Activated T-cell treated with anti-CD3 and anti-CD28 coated beads for 24 hours (primary cell): ENCODE data around the gene SIGLEC9.
A peak's percentile ranks its signal among the peaks of the same experiment; 100 is the strongest.

Source experiments
- DNase-seq: peaks from one replicate; pipeline ENCODE4 v3.0.0-alpha.2; 2020; ENCODE audit warnings: low read depth

The SIGLEC9 gene

DNA sequence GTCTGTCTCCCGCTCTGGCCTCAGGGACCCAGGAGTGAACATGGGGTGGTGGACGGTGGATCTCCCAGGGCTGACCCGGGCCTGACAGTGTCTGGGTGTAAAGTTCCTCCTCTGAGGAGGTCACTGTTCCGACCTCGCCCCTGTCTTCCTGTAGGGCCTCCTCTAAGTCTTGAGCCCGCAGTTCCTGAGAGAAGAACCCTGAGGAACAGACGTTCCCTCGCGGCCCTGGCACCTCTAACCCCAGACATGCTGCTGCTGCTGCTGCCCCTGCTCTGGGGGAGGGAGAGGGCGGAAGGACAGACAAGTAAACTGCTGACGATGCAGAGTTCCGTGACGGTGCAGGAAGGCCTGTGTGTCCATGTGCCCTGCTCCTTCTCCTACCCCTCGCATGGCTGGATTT, at the start of gene SIGLEC9:
SIGLEC9 (plus strand) TSS at position 178 of the 400 bp plus-strand sequence; CDS start at position 247, 69 bp downstream.
- no peak for DNase-seq

DNA sequence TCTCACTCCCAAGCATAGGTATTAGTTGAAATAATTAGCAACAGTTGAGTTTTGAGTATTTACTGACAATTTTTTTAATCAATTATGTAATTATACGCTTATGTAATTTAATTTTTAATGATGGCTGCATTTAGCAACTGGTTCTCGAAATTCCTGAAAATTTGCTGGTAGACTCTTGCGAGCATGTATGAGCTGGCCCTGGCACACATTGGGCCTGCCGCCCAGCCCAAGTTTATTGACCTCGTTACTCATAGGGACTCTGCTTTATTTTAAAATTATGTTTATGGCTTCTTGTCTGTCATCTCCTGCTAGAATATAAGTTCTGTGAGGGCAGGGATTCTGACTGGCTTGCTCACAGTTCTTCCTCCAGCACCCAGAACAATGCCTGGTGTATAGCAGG, 48.7 kb upstream of the SIGLEC9 start:
- no peak for DNase-seq

DNA sequence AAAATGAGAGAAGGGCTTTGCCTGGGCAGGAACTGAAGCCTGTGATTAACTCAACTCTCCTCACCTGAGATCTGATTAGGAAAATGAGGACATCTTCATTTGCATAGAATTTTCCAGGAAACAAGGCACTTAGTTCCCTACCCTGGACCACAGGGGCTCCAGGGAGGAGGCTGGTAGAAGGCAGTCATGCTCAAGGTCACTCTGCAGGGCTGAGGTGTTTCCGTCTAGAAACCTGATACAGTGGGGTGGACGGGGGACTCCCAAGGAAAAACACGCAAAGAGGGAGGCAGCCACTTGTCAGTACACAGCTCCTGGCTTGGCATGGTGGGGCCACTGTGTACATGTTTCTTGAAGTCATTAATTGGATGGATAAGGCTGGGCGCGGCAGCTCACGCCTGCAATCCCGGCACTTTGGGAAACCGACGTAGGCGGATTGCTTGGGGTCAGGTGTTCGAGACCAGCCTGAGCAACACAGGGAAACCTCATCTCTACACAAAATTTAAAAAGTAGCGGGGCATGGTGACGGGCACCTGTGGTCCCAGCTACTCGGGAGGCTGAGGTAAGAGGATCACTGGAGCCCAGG, 48.0 kb upstream of the SIGLEC9 start:
- DNase-seq = no peak

DNA sequence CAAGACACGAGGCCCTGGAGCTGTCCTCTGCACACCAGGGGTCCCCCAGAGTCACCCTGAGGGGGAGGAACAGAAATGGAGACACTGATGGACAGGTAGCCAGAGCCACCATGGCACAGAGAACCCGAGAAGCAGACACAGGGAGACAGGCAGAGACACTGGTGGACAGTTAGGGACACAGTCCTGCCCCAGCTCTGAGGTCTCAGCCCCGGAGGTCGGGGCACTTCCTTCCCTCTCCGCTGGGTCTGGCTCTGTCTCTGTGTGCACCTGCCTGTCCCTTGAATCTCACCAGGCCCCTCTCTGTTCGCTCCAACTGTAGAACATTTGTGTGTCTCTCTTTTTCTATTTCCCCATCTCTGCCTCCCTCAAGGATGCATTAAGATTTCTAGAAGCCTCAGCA, 46.6 kb upstream of the SIGLEC9 start:
- no peak for DNase-seq

DNA sequence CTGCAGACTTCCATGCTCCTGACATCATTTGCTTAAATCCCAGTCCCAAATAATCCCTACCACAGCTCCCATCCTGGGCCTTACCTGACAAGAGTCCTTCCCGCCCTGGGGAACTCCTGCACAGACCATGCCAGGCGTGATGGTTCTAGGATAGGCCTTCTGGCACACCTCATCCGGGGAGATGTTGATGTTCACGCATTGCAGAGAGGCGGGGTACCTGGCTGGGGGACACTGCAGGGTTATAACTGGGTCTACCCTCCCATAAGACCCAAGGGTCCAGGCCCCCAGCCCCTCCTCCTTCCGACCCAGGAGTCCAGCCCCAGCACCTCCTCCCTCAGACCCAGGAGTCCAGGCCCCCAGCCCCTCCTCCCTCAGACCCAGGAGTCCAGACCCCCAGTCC, 46.0 kb upstream of the SIGLEC9 start:
- no peak for DNase-seq

DNA sequence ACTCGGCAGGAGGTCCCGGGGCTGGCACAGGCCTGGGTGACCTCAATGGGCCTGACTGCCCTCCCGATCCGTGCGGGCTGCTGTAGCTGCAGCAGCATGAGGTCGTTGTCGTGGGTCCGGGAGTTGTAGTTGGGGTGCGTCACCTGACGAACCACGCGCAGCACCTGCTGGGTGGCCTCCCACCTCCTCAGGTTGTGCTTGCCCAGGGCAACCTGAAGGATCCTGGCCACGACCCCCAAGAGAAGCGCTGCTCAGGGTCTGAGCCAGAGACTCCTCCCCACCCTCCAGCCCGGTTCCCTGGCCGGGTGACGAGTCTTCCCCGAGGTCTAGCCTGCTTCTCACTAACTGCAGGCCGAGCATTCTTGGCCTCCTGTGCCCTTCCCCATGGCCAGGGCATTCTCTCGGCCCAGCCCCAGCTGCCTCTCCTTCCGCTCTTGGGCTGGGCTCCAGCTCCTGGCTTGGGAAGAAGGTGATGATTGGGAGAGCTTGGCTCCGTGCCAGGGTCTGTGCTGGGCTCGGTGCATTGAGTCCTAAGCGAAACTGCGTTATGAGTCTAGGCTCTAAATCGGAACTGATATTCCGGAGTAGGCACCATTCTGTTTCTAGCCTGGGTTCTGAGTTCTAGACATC, 45.1 kb upstream of the SIGLEC9 start:
- DNase-seq = no peak

DNA sequence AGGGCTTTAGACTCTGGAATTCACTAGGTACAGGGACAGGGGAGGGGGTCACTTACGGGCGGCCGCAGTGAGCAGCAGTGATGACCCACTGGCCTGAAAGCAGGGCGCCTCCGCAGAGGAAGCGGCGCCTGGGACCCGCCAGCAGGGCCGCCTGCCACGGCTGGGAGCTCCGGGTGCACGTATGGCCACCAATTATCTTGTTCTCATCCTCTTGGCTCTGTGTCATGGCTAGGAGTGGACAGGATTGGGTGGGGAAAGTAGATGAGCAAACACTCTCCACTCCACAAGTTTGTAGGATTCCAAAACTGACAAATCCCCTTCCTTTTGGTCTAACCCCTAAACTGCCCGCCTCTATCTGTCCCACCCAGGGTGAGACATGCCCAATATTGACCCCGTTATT, 43.2 kb upstream of the SIGLEC9 start:
- DNase-seq = no peak

DNA sequence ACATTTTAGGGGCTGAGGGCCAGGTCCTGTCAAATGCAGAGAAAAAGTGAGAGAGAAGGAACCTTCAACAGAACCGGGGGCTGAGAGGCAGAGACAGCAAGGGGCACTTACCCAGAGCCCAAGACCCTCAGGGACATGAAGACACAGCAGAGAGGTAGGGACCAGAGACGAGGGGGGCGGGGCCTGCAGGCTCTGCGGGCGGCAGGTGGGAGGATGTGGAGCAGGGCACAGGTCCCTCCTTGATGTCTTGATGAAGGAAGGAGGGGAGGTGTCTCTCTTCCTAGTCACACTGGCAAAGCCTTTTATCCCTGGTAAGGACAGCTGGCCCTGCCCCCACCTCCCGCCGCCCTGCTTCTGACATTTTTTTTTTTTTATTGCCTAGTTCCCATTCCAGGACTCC, 42.1 kb upstream of the SIGLEC9 start, which contains the start of gene KLK14:
KLK14 (minus strand) TSS at position 277 of the 400 bp plus-strand sequence; CDS start at position 4, 273 bp downstream.
- DNase-seq = no peak

DNA sequence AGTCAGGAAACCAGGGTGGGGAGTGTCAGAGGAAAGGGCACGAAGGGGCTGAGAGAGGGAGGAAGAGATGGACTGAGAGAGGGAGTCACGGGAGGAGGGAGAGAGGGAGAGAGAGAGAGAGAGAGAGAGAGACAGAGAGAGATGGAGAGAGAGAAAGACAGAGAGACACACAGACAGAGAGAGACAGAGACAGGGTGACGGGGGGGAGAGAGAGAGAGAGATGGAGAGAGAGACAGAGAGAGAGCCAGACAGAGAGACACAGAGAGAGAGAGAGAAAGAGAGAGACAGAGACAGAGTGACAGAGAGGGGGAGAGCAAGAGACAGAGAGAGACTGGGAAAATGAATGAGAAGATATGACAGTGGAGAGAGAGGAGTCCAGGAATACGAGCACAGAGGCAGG, 41.5 kb upstream of the SIGLEC9 start:
- DNase-seq = no peak

DNA sequence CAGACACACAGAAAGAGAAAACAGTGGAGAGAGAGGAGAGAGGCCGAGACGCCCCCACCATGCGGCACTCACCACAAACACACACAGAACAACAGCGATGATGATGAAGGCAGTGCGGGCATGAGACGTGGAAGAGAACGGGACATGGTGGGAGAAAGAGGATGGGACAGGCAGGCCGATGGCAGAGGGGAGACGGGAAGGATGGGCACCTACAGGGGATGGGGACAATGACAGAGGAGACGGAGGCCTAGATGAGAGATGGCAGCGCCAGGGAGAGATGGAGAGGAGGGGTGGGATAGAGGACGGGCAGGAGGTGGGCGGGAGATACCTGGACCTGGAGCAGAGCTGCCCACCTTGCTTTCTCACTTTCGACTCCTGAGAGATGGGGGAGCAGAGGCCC, 40.9 kb upstream of the SIGLEC9 start:
- DNase-seq = no peak

DNA sequence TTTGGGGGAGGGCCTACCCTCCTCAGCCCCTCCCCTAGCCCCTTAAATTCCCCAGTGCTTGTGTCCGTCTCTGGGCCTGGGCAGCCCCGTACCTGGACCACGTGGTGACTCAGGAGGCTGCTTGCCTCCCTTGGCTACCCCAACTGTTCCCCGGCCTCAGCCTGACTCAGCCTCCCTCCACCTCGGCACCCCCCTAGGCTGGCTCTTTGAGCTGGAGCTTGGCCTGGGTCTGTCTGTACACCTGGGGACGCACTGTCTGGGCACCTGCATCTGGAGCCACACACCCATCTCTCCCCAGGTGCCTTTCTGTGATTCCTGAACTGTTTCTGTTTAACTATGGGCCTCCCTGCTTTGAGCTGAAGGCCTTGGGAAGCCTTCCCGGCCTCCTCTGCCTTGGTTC, 40.2 kb upstream of the SIGLEC9 start:
- no peak for DNase-seq

DNA sequence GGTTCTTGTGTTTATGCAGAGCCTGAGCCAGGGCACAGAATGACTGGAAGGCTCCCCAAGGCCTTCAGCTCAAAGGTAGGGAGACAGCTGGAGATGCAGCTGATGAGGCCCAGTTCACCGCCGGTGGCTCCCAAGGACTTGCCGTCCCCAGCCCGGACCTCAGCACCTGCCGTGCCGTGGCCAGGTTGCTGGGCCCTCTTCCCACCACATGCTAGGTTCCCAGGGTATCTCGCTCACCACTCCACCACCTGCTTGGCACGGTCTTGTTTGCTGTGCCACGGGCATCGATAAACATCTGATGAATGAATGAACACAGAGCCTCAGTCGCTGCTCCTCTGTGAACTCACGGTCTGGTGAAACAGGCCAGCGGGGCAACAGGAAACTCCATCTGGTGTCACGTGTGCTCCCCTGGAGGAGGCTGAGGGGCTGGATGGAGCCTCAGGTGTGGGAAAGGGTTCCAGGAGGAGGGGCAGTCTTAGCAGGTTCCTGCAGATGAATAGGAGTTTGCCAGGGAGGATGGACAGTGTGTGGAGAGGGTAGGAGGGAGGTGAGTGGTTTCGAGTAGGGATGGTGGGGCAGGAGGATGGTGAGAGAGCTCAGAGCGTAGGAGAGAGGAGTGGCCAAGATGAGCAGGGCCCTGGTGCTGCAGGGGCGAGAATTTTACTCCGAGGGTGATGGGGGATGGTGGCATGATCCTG, 38.4 kb upstream of the SIGLEC9 start:
- DNase-seq = no peak

DNA sequence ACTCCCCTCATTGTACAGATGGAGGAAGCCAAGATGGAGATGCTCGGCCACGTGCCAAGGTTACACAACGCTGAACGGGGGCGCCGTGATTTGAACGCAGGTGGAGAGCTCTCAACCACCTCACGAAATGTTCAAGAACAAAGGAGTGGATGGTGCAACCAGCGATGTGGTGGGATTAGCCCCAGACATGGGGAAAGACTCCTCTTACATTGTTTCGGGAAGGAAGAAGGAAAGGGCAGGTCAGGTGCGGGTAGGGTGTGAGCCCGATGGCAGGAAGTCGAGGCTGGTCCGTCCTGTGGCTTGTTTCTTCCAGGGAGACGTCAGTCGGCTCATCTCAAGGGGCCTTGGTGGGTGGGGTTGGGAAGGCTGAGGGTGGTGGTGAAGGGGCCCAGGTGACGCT, 34.9 kb upstream of the SIGLEC9 start:
- DNase-seq = no peak

DNA sequence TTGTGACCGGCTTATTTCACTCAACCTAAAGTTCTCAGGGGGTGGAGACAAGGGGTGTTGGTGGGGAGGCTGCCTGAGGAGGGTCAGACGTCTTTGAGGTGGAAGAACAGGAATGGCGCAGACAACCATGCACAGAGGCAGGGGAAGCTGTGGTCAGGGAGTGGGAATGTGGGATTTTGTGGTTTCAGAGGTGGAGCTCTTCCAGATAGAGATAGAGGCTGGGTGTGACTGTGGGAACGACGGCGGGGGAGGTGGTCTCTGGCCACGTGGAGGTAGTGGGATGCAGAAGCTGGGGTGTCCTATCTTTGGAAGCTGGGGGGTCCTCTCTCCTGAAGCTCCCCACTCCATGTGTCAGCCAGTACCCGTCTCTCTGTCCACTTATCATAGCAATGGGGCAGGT, 34.2 kb upstream of the SIGLEC9 start:
- no peak for DNase-seq

DNA sequence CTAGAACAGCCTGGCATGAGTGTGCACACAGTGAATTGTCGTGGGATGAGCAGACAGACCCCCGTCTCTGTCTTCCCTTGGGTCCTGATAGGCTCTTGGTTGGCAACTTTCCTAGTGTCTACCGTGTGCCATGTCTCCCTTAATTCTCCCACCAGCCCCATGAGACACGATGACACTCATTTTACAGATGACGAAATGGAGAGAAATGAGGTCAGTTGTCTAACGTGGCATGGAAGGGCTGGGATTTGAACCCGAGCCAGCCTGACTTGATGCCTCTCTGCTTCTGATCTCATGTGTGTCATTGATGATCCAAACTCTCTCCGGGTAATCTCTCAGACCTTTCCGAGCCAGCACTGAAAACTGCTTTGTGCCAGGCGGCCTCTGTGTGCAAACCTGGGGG, 33.6 kb upstream of the SIGLEC9 start:
- DNase-seq = no peak

DNA sequence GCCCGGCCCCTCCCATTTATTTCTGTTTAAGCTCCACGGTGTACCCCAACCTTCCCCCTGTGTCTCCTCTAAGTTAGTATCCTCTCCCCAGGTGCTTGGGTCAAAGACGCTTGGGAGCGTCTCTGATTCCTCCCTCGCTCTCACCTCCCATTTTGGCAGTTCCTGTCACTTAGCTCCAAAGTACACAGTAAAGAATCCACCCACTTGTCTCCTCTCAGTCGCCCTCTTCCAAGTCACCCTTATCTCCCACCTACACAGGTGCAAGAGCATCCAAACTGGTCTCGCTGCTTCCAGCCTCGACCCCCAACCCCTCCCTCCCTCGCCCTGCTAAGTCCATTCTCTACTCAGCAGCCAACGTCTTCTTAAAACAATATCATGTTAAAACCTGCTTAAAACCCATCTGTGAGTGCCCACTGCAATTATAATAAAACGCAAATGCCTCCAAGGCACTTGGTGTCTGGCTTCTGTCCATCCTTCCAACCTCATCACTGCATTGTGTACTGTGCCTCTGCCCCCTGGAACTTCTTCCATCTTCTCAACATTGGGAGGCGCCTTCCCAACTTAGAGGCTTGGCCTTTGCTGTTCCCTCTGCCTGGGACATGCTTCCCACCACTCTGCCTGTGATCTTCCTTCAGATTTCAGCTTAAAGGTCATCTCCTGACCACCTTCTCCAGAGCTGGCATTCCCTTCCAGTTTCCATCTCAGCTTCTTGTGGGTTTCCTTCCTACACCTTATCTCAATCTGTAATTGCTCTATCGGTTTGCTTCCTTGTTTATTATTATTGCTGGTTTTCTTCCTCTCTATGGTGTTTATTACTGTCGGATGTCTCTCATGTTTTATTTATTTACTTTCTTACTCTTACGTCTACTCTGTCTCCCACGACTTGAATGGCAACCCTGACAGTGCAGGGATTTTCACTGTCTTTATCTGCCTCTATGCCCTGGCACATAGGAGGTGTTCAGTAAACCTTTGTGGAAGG, 32.5 kb upstream of the SIGLEC9 start:
- DNase-seq = no peak

DNA sequence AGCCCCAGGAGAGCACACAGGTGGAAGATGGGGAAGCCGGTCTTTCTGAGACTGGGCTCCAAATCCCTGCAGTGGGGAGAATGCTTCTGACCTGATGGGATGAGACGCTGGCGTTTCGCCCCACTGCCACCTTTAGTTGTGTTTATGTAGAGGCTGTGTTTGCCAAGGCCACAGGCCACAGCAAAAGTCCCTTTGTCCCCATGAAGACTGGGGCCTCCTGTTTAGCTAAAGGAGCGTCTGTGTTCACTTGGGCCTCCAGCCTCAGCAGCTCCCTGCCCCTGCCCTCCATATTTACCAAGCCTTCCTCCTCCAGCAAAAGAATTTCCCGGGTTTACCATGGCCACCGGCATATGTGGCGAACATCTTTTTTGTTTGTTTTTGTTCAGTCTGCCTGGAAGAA, 31.6 kb upstream of the SIGLEC9 start:
- no peak for DNase-seq

DNA sequence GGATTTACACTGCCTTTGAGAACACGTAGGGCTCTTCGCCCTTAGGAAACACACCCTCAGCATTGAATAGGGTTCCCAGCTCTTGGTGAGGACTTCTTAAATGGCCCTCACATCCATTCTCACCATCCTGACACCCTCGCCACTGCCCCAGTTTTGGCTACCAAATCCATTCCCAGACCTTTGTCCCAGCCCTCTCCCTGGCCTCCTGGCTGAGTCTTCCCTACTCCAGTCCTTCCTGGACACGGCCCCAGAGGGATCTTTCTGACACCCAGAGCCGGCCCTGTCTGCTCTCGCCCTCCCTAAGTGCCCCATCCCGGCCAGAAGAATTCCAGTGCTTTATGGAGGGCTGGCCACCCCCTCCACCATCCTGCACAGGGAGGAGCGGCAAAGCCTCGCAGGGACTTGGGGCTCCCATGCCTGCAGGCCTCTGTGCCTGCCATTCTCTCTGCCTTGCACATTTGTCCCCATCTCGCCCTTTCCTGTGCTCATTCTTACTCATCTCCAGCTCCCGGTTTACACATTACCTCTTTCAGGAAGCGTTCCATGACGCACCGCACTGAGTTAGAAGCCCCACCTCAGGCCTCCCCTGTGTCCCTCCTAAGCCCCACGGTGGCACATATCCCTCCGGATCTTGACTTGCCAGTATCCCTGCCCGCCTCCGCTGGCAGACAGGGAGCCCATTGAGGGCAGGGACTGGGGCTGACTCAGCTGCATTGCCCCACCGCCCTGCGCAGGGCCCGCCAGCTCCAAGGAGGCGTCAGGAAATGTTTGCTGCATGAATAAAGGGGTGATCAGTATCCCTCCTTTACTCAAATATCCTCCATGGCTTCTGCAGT, 31.0 kb upstream of the SIGLEC9 start:
- no peak for DNase-seq

DNA sequence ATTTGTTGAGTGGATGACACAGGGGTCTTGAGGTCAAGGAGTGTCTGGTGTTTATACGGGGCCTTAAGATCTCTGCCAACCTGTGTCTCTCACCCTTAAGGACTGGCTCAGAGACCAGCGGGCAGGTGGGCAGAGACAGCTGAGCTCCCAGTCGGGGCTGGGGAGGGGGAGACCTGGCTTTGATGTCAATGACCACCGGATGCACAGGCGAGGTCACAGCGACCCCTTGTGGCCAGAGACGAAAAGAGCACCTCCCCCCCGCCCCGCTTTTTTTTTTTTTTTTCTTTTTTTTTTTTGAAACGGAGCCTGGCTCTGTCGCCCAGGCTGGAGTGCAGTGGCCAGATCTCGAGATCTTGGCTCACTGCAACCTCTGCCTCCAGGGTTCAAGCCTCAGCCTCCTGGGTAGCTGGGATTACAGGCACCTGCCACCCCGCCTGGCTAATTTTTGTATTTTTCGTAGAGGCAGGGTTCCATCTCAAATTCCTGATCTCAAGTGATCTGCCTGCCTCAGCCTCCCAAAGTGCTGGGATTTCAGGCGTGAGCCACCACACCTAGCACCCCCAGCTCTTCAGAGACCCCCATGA, 29.9 kb upstream of the SIGLEC9 start:
- DNase-seq = peak; percentile 11

DNA sequence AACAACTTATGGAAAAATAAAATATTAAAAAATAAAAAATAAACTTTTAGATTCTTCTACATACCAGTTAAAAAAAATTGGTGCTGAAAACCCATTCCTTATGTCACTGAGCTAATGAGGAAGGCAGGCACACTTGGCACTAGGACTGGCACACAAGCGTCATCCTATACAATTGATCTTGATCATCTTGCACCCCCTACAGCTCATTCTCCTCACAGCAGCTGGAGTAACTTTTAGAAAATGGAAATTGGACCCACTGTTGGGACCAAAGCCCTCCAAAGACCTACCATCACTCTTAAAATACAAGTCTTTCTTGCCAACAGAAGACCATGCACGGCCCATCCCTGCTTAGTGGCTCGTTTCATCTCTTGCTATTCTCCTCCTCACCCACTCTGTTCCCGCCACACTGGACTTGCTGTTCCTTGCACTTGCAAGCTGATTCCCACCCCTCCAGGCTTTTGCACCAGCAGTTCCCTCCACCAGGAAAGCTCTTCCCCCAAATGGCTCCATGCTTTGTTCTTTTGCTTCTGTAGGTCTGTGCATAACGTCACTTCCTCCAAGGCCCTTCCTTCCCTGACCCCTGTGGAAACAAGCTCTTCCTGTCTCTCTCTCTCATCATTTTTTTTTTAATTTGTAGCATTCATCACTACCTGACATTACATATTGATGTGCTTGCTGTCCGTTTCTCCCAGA, 28.1 kb upstream of the SIGLEC9 start:
- DNase-seq = no peak
